ENCODE data around the gene SPON2.
A peak's percentile ranks its signal among the peaks of the same experiment; 100 is the strongest.

The SPON2 gene

DNA sequence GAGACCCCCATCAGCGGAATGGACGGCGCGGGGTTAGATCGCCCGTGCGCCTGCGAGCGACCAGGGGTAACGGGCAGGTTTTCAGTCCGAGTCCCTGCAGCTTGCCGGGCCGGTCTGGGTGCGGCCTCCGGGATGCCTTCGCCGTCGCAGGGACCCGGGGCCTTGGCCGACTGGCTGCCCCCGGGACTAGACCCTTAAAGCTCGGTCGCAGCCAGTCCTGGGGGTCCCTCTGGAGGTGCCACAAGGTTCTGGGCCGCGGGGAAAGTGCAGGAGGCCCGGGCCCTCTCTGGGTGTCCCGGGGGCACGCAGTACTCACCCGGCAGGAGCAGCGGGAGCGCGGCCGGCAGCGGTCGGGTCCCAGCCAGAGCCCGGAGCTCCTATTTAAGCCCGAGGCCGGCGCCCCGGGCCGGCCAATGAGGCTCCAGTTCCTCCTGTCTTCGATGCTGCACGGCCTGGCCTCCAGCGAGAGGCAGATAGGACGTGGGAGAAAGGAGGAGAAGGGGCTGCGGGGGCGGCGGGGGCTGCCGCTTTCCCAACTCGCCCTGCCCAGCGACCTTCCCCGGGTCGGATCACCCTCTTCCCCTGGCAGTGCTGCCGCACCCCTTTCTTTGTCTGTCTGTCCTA lies at the start of gene SPON2:
Gene SPON2, minus strand, starts transcription at position 356 of the 624 bp plus-strand sequence.
- no peak for DNase-seq

GRCh38 chr4:1221155-1221870 lies 48.9 kb upstream of the SPON2 start:
- DNase-seq = no peak

DNA sequence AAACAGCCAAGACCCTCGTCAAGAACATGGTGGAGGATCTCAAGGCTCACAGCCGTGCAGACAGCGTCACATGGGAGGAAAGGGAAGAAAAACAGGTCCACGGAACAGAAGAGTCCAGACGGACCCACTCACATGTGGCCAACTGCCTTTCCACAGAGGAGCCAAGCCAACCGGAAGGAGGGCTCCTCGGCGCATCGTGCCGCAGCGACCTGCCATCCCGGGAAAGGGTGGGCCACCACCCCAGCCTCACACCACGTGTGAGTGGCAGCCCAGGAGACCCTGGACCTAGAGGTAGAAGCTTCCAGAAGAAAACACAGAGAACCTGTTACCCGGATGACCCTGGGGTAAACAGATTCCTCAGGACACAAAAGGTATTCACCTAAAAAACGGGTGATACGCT lies 48.2 kb upstream of the SPON2 start:
- DNase-seq = no peak

- no peak for DNase-seq
Observed at GRCh38 chr4:1219566-1219950, 47.2 kb upstream of the SPON2 start.

- no peak for DNase-seq
Observed at GRCh38 chr4:1218634-1219565, 46.5 kb upstream of the SPON2 start.

DNA sequence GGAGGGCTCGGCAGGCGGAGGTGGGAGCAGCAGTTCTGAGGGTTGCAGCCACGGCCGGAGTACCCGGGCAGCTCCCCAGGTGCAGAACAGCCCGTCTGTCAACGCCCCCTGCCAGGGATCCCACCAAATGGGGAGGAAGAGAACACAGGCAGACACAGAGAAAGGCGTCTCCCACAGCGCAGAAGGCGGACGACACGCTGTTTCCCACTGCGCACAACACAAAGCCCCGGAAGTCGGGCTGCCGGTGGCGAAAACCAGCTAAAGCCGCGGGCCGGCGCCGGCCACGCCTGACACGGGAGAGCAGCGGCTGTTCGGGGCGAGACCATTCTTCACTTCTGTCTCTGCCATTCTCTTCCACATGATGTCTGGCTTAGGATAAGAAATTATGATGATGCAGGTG lies 45.0 kb upstream of the SPON2 start:
- DNase-seq = no peak

DNA sequence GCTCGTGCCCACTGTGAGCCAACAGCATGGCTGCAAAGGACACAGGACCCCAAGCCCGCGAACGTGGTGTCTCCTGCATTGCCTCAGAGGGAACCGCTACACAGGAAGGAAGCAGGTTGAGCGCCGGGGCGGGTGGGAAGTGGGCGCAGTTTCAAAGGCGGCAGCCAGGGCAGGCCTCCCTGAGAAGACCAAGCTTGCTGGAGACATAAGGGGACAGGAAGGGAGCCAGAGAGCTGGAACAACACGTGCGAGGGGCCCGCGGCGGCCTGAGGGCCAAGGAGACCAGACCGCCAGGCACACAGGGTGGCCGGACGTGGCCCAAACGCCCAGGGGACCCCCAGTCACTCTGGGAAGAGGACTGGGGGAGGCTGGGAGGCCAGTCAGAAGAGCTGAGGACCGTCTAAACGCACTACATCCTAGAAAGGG lies 44.5 kb upstream of the SPON2 start:
- peak; percentile 40 for DNase-seq

DNA sequence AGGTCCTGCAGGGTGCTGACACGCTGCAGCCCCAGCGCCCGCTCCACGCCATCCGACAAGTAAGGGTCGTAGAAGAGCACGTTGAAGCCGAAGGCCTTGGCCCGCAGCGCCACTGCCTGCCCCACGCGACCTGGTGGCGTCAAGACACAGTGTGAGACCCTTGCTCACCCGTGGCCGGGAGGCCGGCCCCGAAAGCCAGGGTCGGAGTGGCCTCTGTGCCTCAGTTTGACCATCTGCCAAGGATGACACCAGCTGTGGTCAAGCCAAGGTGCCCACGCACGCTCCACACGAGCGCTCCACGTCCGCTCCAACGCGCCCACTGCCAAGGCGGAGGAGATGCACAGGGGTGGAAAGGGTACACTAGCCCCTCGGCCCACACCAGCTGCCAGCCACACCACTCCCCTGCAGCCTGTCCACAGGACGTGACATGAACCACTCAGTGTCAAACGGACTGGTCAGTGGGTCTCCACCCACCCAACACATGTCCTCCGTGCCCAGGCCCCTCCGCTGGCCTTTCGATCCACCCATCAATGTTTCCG lies 43.8 kb upstream of the SPON2 start:
- no peak for DNase-seq

- DNase-seq = no peak
Observed at GRCh38 chr4:1215141-1216075, 43.0 kb upstream of the SPON2 start.

- no peak for DNase-seq
Observed at GRCh38 chr4:1214101-1215095, 42.0 kb upstream of the SPON2 start.

GRCh38 chr4:1213336-1213995 lies 41.1 kb upstream of the SPON2 start:
- DNase-seq = no peak

GRCh38 chr4:1212546-1213335 lies 40.4 kb upstream of the SPON2 start:
- DNase-seq = no peak

DNA sequence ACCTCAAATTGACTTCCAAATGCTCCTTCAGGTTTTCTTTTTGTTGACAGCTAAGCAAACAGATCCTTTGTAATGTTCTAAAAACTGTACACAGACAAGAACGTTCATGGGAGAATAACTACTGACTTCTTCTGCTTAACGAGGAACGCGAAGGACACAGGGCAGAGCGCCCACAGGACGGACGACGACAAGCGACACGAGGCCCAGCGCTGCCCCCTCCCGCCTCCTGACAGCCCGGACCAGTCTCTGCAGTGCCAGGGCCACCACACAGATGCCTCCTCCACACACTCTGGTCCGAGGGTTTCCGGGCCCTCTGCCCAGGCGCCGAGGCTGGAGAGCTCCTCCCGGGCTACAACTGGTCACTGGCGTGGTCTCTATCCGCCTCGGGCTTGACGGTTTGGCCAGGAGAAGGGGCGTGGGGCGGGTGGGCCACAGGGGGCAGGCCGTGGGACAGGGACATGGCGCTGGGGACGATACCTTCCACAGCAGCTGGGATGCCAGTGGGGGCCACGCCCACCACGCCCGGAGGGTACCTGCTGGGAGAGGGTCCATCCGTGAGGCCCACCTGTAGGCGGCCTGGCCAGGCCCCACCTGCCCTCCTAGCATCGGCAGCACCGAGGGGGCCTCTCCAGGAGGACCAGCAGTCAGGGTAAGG lies 39.6 kb upstream of the SPON2 start:
- DNase-seq = no peak

DNA sequence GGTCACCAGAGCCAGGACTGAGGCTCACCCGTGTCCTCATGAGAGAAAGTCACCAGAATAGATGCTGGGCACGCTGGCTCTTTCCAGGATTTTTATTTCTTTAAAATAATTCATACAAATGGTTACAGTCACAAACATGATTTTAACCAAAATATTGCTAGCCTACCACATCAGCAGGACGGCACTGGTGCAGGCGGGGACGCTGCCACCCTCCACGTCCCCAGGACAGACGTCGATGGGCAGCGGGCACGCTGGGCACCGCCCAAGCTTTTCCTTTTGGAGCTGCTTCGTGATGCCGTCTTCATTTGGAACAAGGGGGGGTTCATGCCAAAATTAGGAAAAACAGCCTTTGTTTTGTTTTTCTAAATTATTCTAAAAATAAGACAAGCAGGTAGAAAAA lies 39.0 kb upstream of the SPON2 start:
- no peak for DNase-seq

DNA sequence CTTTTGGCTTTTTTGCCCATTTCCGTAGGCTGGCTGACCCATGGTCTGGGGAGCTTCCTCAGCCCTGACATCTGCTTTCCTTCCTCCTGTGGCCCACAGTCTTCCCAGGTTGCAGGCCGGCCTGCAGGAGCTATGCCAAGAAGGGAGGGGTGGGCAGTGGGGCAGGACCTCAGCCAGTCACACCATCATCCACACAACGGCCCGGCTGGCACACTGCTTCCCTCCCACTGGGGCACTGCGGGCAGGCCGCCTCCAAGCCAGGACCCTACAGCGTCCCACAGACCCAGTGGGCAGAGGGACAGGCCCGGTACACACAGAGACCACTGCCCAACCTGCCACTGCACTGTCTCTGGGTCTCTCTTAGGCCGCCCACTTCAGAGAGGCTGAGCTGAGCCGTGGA lies 38.6 kb upstream of the SPON2 start:
- no peak for DNase-seq

GRCh38 chr4:1210241-1210841 lies 38.0 kb upstream of the SPON2 start:
- DNase-seq = no peak

DNA sequence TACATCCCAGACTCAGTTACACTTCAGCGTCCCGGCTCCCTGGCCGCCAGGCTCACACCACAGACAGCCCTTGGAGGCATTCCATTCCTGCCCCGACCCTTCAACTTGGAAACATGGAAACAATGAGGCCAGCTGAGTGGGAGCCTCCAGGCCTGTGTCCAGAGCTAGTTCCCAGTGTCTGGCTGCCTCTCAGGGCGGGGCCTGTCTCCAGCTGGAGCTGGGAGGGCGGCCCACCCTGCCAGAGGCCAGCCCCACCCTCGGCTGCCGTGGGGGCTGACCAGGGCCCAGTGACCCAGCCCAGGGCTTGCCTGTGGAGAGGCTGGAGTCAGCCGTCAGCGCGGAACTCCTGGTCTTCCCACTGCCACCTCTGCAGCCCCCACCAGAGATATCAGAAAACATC lies 37.4 kb upstream of the SPON2 start:
- no peak for DNase-seq

DNA sequence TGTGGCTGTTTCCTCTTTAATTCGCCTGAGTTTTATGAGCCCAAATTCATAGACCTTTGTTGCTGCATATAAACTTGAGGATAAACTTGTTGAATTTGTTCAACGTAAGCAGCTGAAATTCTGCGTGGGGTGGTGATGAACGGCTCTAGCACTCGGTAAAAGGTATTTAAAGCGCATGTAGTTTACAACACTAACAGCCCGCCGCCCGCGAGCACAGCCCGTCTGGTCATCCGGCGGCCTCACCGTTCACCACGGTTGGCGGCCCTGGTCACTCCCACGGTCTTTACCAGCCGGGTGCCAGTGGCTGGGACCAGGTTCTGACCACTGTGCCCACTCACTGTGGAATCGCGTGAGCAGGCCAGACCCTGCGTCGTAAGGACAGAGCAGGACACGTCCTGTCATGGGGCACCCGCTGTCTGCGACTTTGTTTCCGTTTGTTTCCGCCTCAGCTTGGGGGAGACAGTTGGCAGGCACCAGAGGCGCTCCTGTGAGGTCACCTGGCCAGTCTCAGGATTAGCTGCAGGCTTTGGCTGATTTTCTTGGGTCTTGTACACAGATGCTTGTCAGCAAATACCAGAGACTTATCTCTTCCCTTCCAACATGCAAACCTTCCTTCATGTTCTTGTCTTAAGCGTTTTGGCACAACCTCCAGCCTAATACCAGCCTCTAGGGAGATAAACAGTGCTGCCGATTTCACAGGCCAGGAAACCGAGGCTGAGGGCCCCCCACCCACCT lies 36.8 kb upstream of the SPON2 start:
- no peak for DNase-seq
